HG03139 (cell line): Measurements from ENCODE around the gene CHCHD3.
A peak's percentile ranks its signal among the peaks of the same experiment; 100 is the strongest.

Source experiments
- ATAC-seq: cut with Tn5 transposase; IDR thresholded peaks from one replicate; pipeline ENCODE4 v1.9.1; 2021; ENCODE audit not compliant: unreplicated experiment

The CHCHD3 gene

DNA sequence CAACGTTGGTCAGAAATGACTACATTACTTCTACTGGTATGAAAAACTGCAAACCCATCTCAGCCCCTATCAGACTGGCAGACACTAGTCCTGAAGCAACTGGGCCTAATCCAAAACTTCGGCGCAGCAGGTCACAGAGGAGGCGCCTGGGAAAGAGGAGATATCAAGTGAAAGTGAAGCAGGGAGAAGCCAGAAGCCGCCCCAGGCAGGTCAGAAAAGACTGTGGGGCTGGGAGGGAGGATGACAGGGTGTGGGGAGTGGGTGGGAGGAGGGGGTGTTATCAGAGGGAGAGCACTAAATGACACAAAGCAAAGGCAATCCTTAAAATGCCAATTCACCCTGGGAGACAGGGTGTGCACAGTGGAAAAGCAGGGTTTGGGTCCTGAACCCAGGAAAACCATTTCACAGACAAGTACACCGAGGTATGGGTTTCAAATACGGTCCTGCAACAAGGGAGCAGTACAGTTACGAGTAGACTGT is 731 bp downstream of the CHCHD3 start:
- ATAC-seq: no peak

DNA sequence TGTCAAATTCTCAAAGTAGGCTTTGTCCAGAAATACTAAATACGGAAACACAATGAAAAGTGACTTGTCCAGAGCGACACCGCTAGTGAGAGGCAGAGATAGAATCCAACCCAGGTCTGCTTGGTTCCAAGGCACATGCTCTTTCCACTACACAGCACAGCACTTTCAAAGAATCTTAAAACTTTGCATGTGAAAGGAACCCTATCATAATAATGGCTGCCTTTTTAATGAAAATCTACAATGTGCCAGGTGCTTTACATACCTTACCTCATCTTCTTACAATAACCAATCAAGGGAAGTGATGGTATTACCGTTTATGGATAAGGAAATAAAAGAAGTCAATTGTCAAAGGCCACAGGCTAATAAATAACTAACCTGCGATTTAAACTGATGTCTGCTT is 2.6 kb downstream of the CHCHD3 start:
- no peak for ATAC-seq

GRCh38 chr7:133077394-133077793 is 4.5 kb downstream of the CHCHD3 start:
- no peak for ATAC-seq

DNA sequence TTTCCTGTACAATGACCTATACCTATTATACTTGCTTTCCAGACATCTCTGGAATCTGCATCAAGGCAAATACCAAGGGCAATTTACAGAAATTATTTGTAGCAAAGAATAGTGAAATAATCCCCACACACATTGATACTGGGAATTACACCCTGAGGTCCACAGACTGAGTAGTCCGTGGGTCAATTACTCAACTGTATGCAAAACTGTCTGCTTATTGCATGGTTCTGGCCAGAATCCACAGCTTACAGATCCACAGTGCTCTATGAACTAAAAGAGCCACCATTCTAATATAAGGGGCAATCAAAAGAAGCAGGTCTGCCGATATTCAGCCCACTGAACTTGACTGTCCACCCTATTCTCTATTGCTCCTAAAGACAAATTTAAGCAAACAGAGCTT is 5.7 kb downstream of the CHCHD3 start:
- ATAC-seq: no peak

DNA sequence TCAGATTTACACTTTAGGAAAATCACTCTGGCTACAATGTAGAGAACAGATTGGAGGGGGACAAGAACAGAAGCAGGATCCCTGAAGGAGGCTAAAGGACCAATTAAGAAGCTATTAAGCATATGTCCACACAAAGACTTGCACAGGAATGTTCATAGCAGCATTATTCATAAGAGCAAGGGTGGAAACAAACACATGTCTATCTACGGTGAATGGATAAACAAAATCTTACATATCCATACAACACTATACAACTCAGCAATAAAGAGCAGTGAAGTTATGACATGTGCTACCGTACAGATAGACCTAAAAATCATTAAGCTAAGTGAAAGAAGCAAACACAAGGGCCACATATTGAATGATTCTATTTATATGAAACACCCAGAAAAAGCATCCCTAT is 10.4 kb downstream of the CHCHD3 start:
- ATAC-seq: no peak

GRCh38 chr7:133070562-133070961 is 11.3 kb downstream of the CHCHD3 start:
- ATAC-seq: no peak

DNA sequence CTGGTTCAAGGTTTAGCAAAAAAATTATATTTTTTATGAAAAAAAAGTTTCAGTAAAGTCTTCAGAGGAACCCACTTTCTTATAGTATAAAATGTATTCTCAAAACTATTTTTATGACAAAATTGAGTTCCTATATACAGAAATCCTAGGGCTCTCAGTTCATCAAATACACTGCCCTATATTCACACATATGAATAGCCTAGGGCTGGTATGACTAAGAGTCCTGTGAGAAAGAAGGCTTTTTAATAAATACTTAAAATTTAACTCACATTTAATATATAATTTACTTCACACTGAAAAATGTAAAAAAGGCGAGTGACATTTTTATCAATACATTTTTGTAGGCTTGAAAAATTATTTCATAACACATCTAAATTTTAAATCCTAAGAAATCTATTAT is 16.6 kb downstream of the CHCHD3 start:
- ATAC-seq: no peak

GRCh38 chr7:133064082-133064820 is 17.6 kb downstream of the CHCHD3 start:
- ATAC-seq: no peak

DNA sequence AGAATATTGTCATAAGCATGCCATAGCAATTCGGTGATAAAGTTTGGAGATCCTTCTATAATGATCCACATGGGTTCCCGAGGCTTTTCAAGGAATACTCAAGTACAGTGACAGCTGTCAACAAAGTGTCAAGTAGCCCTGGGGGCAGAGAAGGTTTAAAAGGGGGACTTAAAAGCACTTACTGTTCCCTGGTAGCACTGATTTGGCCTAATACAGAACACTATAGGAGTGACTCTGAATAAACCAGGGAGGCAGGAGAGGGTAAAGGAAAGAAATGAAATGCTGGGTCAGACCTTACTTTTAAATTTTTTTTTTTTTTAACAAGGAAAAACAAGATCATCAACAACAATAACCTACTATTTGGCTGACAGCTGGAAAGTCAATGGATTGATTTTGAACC is 20.1 kb downstream of the CHCHD3 start:
- no peak for ATAC-seq

DNA sequence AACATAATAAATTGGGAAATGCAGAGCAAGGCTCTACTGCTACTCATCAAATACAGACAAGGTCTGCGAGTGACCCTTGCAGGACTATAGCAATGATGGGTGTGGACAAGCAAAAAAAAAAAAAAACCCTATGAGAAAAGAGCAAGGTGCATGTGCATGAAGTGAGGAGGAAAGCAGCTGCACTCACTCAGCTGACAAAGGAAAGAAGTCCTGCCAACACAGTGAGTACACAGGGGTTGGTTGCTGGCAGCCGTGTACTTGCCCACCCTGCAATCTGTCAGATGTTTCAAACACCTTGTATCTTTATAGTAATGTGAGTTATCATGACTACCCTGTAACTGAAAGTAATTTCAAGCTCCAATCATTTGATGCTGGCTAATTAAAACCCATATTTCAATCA is 20.5 kb downstream of the CHCHD3 start:
- ATAC-seq: no peak

- no peak for ATAC-seq
Measured at GRCh38 chr7:133060004-133060403, 21.9 kb downstream of the CHCHD3 start.

DNA sequence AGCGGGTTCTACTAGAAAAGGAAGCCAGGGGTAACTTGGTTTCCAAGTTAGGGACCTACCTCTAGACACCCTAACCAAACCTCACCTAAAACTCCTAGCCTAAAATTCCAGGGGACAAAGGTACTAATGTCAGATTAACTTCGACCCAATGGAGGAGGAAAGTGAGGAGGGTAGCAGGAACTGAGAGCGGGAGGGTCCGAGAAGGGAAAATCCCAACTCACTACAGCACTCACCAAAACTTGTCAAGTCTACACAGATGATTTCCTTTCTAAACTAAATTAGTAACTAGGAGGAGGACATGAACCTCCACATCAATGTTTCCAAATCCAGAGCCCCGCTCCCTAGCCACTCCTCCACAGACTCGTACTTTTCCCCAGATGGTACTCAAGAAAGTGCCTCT is 22.6 kb downstream of the CHCHD3 start:
- no peak for ATAC-seq

DNA sequence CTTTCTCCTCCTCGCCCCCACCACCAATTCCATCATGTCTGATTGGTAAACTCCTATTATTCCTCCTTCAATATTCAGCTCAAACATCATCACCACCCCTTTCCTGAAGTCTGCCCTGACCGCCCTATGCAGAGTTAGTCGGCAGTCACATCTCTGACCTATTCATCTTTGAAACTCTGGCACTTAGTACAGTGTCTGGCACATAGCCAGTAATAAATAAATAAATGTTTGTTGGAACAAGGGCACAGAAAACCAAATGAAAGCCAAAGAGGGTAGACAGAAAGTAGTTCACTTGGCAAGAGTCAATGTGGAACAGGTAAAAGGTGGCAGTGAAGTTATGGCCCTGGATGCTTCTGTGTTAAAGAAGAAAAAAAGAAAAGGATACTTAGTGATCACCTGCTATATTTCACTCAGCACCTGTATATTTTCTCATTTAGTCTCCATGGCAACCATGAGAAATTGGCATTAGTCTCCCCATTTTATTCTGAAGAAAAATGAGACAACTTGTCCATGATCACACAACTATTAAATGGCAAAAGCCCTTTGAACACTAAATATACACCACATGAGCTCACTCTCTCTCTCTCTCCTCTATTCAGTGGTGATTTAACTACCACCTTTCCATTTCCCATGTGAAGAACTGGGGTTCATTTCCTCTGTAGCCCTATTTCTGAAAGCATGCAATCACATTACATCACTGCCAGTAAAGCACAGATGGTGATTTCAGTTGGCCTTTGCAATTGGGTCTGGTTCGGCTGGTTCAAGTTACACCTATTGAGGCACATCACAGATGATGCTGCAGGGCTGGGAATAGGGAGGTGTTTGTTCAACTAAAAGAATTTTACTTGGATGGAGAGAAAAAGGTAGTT is 25.3 kb downstream of the CHCHD3 start:
- no peak for ATAC-seq

DNA sequence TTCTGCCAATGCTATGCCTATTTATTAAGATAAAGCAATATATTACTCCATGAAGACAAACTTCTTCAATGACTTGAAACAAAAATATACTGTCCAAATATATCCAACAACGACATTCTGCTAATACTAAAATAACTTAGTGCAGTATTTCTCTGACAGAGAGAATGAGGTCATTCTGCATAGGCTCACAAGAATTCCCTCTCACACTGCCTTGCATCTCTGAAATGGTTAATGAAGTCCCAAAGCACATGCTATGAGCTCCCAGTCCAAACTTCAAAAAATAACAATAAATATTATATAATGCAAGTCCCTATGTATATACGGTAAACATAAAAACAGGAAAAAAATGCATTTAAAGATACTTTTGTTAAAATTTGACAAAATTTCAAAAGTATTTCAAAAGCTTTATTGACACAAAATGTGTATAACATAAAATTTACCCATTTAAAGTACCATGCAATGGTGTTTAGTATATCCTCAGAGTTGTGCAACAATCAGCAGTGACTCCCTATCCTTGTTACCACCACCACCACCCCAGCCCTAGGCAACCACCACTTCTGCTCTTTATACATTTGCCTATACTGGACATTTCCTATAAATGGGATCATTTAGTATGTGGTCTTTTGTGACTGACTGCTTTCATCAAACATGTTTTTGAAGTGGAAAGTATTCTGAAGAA is 27.6 kb downstream of the CHCHD3 start:
- ATAC-seq: no peak

GRCh38 chr7:133053321-133053891 is 28.5 kb downstream of the CHCHD3 start:
- no peak for ATAC-seq

DNA sequence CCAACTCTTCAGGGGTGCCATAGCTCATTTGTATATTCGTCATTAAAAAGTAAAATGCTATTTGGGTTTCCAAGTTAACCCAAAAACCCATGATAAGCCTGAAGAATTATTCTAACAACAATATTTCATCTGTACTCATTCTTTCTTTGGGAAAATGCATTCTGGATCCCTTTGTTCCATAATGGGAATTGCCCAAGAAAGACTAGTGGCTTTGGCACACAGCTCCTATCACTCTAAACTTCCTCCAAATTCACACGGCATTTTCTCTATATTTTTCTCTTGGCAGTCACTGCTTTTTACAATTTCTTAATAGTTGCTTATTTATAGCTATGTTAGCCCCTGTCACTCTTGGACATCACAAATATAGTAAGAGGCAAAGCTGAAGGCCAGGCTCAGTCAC is 29.1 kb downstream of the CHCHD3 start:
- ATAC-seq: no peak

DNA sequence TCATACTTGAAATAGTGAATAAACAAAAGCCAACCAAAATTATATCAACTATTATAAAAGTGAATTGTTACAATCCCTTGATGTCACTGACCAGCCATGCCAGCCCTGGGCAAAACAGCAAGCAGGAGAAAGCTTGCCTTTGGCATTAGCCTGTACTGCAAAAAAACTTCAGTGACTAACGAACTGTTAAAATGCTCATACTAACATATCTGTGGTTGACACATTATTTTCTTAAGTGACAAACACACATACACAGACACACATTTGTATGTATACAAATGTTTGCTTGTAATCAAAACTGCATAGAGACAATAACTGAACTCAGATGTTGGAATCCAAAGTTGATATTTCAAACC is 29.5 kb downstream of the CHCHD3 start:
- ATAC-seq: no peak

GRCh38 chr7:133051719-133052400 is 30.0 kb downstream of the CHCHD3 start:
- ATAC-seq: no peak

GRCh38 chr7:133051066-133051465 is 30.8 kb downstream of the CHCHD3 start:
- ATAC-seq: peak; percentile 57

DNA sequence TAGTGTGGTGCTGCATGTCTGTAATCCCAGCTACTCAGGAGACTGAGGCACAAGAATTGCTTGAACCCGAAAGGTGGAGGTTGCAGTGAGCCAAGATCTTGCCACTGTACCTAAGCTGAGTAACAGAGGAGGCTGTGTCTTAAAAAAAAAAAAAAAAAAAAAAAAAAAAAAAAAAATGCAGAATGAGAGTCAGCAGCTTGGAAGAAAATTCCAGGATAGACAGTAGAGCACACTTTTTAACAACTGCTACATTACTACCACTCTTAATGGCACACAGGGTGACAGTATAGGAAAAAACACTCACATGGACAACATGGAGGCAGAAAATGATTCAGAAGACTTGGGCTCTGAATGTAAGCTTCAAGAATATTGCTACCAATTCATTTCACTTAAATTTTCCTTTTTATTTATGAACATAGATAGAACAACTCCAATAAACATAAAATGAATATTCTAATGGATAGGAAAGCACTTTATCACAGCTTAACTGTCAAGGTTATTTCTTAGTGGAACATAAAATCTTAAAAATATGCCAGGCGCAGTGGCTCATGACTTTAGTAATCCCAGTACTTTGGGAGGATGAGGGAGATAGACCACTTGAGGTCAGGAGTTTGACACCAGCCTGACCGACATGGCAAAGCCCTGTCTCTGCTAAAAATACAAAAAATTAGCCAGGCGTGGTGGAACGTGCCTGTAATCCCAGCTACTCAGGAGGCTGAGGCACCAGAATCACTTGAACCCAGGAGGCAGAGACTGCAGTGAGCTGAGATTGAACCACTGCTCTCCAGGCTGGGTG is 31.5 kb downstream of the CHCHD3 start:
- ATAC-seq: no peak
